ENCODE measurements around the gene DNAJB2. TPM values are rescaled to one million over a fixed set of nuclear protein-coding genes. Genes with fewer than 3 reads are reported as not detected.

Gene DNAJB2
- total and polyA plus RNA-seq, 2 donors (not counting 3 experiments of a cell fraction or from before 2014, with no cell fraction given): 30.4 to 35.0 TPM

DNA sequence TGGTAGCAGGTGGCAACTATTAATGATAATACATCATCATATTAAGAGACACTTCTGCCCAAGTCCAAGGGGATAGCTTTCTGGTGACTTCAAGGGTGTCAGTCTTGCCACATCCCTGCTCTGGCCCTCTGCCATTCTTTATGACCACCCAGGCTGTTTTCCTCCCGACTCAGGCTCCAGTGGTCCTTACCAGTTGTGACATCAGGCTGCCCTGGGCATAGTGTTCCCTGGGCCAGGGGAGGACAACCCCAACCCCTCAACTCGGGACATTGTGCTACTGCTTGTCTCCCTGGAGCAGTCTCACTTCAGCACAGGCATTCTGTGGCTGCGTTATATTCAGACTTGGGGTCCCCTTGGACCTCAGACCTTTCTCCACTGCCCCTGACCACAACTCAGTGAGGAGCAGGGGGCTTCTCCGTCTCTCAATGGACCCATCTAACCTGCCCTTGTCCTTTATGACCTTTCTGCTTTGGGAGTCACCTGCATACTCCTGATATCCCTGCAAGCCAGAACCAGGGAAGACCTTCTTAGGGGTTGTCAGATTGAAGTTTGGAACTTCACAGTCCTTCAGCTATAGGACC is 12.8 kb downstream of the DNAJB2 start:
- CTCF ChIA-PET: interaction anchor here (0.6 to 11.2 kb wide), 2 partner anchors 11 to 97 kb away, joined by 4 to 253 read pairs; partner anchors contain the start of gene DNAJB2
- no peaks in the 10 kb centered on the region for H3K36me3 ChIP-seq (ENCODE audit: control insufficient read depth in 2 of 2, extremely low read depth in 1 of 2, insufficient read depth in 2 of 2, low read length in 2 of 2)
- no peak overlapping the region for H3K4me2 ChIP-seq (ENCODE audit: insufficient read depth, low read length)
- BruUV-seq (replicated peaks): no TSS peak
- H3K9ac ChIP-seq (replicated peaks; ENCODE audit: extremely low read depth, insufficient read depth, low read length): no peak overlapping the region
- peaks cover 0 to 1% of the 10 kb centered on the region in 2 experiments for H3K27me3 ChIP-seq (ENCODE audit: control insufficient read depth in 2 of 2, insufficient read depth in 2 of 2, low read length in 2 of 2)
- POLR2A ChIA-PET: no interaction called here
- no peaks in the 10 kb centered on the region for H3K9me1 ChIP-seq (replicated peaks; ENCODE audit: control insufficient read depth, extremely low read depth, insufficient read depth, low read length)
- H3K4me1 ChIP-seq (ENCODE audit: control insufficient read depth, extremely low read depth, insufficient read depth, low read length): peaks cover 4% of the 10 kb centered on the region
- no peaks in the 10 kb centered on the region for H3K79me2 ChIP-seq (ENCODE audit: control insufficient read depth, insufficient read depth, low read length)
- no peak overlapping the region for H2AFZ ChIP-seq (ENCODE audit: low read depth, low read length)
- DNase-seq (ENCODE audit: low read depth, low spot score): no peak
- H4K20me1 ChIP-seq (replicated peaks; ENCODE audit: control insufficient read depth, extremely low read depth, insufficient read depth, low read length): no peaks in the 10 kb centered on the region
- H3K9me3 ChIP-seq (replicated peaks; ENCODE audit: control insufficient read depth, insufficient read depth, low read length): no peaks in the 10 kb centered on the region
- intact Hi-C loops (cut with micrococcal nuclease): no loop called here
- H3K27ac ChIP-seq (ENCODE audit: insufficient read depth, low read depth, low read length): no peak overlapping the region
- TF ChIP-seq JUN (IDR thresholded peaks at IDR 0.05; ENCODE audit: borderline replicate concordance, insufficient read depth, insufficient read length, low read depth): no peak
- TF ChIP-seq FOS (IDR thresholded peaks at IDR 0.05; ENCODE audit: borderline replicate concordance, insufficient read depth, low read length): no peak
- no peak for TF ChIP-seq EZH2 (IDR thresholded peaks at IDR 0.05; ENCODE audit: borderline replicate concordance, low read depth, low read length, severe bottlenecking)
- TF ChIP-seq, protein P1, sequence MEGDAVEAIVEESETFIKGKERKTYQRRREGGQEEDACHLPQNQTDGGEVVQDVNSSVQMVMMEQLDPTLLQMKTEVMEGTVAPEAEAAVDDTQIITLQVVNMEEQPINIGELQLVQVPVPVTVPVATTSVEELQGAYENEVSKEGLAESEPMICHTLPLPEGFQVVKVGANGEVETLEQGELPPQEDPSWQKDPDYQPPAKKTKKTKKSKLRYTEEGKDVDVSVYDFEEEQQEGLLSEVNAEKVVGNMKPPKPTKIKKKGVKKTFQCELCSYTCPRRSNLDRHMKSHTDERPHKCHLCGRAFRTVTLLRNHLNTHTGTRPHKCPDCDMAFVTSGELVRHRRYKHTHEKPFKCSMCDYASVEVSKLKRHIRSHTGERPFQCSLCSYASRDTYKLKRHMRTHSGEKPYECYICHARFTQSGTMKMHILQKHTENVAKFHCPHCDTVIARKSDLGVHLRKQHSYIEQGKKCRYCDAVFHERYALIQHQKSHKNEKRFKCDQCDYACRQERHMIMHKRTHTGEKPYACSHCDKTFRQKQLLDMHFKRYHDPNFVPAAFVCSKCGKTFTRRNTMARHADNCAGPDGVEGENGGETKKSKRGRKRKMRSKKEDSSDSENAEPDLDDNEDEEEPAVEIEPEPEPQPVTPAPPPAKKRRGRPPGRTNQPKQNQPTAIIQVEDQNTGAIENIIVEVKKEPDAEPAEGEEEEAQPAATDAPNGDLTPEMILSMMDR (IDR thresholded peaks at IDR 0.05; ENCODE audit: extremely low read depth in 1 of 2, insufficient read depth in 1 of 2, low read depth in 1 of 2, low read length in 2 of 2): no peak
- TF ChIP-seq MYC (IDR thresholded peaks at IDR 0.05; ENCODE audit: low read depth, low read length): no peak
- no peak for TF ChIP-seq POLR2AphosphoS5 (IDR thresholded peaks at IDR 0.05; ENCODE audit: insufficient read depth, low read depth, low read length)
- TF ChIP-seq GATA2 (IDR thresholded peaks at IDR 0.05; ENCODE audit: insufficient read depth, insufficient read length, low read depth, low read length): no peak
- no peak for TF ChIP-seq POLR2A (IDR thresholded peaks at IDR 0.05; ENCODE audit: low read depth, low read length)
- TF ChIP-seq, protein P2, sequence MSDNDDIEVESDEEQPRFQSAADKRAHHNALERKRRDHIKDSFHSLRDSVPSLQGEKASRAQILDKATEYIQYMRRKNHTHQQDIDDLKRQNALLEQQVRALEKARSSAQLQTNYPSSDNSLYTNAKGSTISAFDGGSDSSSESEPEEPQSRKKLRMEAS (IDR thresholded peaks at IDR 0.05; ENCODE audit: insufficient read depth, insufficient read length): no peak
- H3K4me3 ChIP-seq (replicated peaks in 1 of 3; ENCODE audit: insufficient read depth in 1 of 3, low read depth in 1 of 3, low read length in 3 of 3): no peak overlapping the region
- FAIRE-seq: no peak
- dilution Hi-C loops (cut with MboI; ENCODE audit: extremely low pct_ligation_motif_present, low sequenced_read_pairs): no loop called here

Data from endothelial cell of umbilical vein (primary cell).